ENCODE data around the gene ZNF479.
"Not testable (repeated sequence)": the region's sequence is repeated elsewhere in the genome, so short reads cannot be mapped to it uniquely, and the experiment has no call there.

Gene ZNF479

GRCh38 chr7:57165285-57165899 is 33.2 kb upstream of the ZNF479 start:
- no peak for DNase-seq (ENCODE audit: low read depth)
- no peak for TF ChIP-seq CTCF (conservative IDR thresholded peaks at IDR 0.05; ENCODE audit: low read depth, low read length)
- H3K4me3 ChIP-seq (ENCODE audit: low read depth, low read length) = no peak overlapping the region

- DNase-seq (ENCODE audit: low read depth) = not testable (repeated sequence)
Observed at GRCh38 chr7:57120123-57120784, 12.0 kb downstream of the ZNF479 start.

More at GRCh38 chr7:57120123-57120784, 12.0 kb downstream of the ZNF479 start:
- H3K4me3 ChIP-seq (ENCODE audit: low read depth, low read length) = not testable (repeated sequence)

All from choroid plexus epithelial cell (primary cell).